KOPT-K1 (cell line): ENCODE measurements around the gene NAALADL2.

ENCODE experiments used
- H3K27ac ChIP-seq: fragments of 200-600 bp; sonication (generic); 2 replicates; pipeline ENCODE4 v1.5.1; 2016; ENCODE audit warnings: antibody characterized with exemption, mild to moderate bottlenecking, low read depth, low read length; ENCODE audit not compliant: poor library complexity, severe bottlenecking
- H3K36me3 ChIP-seq: fragments of 200-600 bp; sonication (generic); 2 replicates; pipeline ENCODE4 v1.5.1; 2017; ENCODE audit warnings: antibody characterized with exemption, mild to moderate bottlenecking, low read length, moderate library complexity; ENCODE audit not compliant: insufficient read depth
- H3K9me3 ChIP-seq: fragments of 200-600 bp; sonication (generic); 2 replicates; pipeline ENCODE4 v1.5.1; 2017; ENCODE audit warnings: antibody characterized with exemption, low read length, mild to moderate bottlenecking; ENCODE audit not compliant: insufficient read depth, poor library complexity, severe bottlenecking

Gene NAALADL2

DNA sequence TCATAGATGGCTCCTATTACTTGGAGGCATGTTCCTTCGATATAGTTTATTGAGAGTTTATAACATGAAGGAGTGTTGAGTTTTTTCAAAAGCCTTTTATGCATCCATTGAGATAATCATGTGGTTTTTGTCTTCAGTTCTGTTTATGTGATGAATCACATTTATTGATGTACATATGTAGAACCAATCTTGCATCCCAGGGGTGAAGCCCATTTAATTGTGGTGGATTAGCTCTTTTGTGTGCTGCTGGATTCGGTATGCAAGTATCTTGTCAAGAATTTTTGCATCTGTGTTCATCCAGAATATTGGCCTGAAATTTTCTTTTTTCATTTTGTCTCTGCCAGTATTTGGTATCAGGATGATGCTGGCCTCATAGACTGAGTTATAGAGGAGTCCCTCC lies 81.0 kb downstream of the NAALADL2 start:
- Histone ChIP-seq H3K36me3 (no peaks in the 10 kb centered on the region), H3K27ac (no peak overlapping the region), H3K9me3 (no peaks in the 10 kb centered on the region)

DNA sequence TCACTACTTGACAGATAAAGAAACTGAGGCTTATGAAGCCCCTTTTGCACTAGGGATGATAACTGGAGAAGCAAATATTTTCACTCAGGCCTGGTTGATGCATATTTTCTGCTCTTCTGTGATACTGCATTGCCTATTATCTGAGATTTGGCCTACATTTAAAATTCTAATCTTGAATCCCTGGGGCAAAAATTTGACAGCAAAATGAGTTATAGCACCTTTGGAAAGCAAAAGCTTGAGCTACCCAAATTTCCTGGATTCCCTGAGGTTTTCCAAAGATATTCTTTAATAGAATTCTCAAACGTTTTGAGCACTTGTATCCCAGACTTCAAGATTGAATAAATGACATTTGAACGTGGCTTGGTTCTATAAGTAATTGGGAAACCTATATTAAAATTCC lies 86.1 kb downstream of the NAALADL2 start:
- Histone ChIP-seq H3K9me3 (no peaks in the 10 kb centered on the region), H3K36me3 (no peaks in the 10 kb centered on the region), H3K27ac (no peak overlapping the region)

DNA sequence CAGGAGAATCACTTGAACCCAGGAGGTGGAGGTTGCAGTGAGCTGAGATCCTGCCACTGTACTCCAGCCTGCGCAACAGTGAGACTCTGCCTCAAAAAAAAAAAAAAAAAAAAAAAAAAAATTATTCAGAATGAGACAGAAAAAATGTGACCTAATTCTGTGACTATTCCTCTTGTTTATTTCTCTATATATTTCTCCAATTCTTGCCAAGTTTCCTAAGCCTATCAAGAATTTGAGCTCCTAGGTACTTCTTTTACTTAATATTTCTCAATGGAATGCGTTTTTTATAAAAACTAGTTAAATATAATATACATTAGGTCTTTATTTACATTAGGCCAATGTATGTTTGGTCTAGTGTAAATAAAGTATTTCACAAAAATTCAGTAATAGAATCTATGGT lies 86.8 kb downstream of the NAALADL2 start:
- H3K27ac ChIP-seq: no peak overlapping the region
- H3K36me3 ChIP-seq: no peaks in the 10 kb centered on the region
- H3K9me3 ChIP-seq: no peaks in the 10 kb centered on the region

DNA sequence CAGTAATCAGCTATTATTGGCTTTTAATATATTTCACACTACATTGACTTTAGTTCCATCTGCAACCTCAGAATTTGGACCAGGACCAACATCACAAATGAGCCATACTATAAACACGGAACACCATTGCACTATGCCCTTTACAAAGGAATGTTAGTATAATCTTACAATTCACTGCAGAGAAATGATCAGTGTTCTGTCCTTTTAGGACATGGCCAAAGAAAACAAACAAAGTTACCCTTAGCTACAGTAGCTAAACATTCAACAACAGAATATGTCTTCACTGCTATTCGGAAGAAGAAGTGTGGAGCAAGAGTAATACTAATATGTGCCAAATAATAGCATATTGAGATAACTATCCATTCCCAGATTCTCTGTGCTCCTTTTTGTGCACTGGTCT lies 90.4 kb downstream of the NAALADL2 start:
- Histone ChIP-seq H3K9me3 (no peaks in the 10 kb centered on the region), H3K36me3 (no peaks in the 10 kb centered on the region), H3K27ac (no peak overlapping the region)

DNA sequence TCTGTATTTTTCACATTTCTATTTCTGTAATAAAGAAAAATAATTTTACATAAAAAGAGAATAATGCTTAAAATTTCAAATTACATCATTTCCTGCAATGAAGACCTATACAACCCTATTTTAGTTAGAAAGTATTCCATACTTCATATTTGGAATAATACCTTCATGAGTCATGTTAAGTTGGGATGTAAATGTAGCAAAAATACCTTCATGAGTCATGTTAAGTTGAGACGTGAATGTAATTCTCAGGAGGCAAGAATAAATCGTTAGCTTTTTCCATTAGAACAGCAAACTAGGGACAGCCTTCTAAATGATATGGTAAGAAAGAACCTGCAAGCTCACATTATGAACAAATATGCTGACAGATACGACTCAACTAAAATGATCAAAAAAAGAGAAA lies 91.9 kb downstream of the NAALADL2 start:
- Histone ChIP-seq H3K27ac (no peak overlapping the region), H3K9me3 (no peaks in the 10 kb centered on the region), H3K36me3 (no peaks in the 10 kb centered on the region)

DNA sequence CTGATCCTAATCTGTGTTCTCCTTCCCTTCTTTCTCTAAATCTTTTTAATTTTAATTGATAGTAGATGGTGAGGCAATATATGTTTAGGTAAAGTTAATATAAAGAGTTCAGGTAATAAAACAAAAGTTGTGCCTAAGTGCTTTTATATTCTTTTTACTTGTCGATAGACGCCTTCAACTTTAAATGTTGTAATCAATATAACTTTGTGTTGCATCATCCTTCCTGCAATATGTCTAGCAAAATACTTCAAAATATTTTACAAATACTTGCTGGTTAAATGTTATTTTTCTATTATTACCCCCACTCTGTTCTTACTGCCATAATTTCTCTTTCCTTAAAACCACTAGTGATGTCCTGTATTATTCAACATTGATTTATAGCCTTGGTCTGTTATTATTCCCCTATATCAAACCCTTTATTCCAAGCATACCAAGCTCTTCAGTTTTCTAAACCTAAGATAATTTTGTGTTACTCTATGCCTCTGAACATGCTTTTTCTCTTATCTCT lies 92.4 kb downstream of the NAALADL2 start:
- no peaks in the 10 kb centered on the region for H3K36me3 ChIP-seq
- H3K27ac ChIP-seq: no peak overlapping the region
- H3K9me3 ChIP-seq: no peaks in the 10 kb centered on the region

DNA sequence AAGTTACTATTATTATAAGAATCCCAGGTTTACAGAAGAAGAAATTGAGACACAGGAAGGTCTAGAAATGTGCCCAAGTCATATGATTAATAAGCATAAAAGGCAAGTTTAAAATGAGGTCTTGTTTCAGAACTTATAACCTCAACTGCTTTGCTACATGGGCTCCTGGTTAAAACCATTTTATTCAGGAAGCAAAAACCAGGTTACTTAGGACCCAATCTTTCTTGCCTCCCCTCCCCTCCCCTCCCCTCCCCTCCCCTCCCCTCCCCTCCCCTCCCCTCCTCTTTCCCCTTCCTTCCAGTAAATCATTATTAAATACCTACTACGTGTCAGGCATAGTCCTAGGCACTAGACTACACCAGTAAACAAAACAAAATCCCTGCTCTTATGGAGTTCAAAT lies 93.9 kb downstream of the NAALADL2 start:
- H3K9me3 ChIP-seq: no peaks in the 10 kb centered on the region
- no peak overlapping the region for H3K27ac ChIP-seq
- H3K36me3 ChIP-seq: no peaks in the 10 kb centered on the region

DNA sequence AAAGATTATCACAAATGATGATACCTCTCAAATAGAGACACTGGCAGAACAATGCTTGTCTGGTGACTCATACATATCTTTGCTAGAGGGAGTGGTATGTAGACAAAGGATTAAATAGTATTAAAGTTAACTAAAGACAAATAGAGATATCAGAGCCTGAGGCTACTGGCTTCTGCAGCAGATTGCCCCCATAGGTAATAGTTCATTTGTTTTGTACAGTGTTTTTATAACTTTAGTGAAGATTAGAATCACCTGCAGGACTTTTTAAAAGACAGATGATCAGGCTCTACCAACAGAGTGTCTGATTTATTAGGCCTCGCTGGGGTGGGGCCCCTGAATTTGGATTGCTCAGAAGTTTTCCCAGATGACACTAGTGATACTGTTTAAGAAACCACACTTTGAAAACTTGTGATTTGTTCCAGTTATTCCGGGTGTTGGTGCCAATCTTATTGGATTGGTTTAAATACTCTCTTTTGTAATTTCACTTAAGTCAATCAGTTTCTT lies 96.4 kb downstream of the NAALADL2 start:
- no peak overlapping the region for H3K27ac ChIP-seq
- H3K9me3 ChIP-seq: no peaks in the 10 kb centered on the region
- no peaks in the 10 kb centered on the region for H3K36me3 ChIP-seq

DNA sequence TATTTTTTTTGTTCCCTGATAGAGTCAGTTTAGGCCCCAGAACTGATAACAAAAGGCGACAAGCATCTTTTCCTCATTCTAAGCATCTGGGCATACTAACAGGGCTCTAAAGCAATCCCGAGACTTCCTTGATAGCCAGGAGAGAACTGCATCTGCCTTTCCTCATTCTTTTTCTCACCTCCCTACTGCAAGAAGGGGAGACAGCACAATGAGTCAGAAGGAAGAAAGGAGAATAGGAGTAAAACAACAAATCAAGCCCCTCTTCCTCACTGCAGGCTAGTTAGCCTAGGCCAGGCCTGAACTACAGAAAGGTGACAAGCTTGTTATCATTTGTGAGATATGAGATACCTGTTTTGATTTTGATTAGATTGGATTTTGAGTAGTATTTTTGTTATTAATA lies 97.9 kb downstream of the NAALADL2 start:
- no peaks in the 10 kb centered on the region for H3K9me3 ChIP-seq
- H3K27ac ChIP-seq: no peak overlapping the region
- no peaks in the 10 kb centered on the region for H3K36me3 ChIP-seq

DNA sequence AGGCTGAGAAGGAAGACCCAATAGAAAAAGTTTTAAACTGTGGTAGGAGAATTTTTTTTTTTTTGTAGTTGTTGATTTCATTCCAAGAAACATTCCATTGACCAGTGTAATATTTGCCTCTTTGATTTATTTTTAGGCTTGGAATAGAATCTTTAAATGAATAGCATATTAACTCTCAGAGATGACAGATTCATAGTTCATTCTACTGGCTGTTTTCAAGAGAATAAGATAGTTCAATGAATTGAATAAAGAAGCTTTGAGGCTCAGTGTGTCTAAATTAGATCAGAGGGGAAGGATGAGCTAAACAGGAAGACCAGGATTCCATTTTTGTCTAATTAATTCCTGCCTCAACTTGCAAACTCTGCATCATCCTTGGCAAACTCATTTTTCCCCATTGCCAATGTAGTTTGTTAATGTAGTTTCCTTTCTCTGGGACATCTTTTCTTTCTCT lies 98.4 kb downstream of the NAALADL2 start:
- no peak overlapping the region for H3K27ac ChIP-seq
- H3K9me3 ChIP-seq: no peaks in the 10 kb centered on the region
- no peaks in the 10 kb centered on the region for H3K36me3 ChIP-seq

DNA sequence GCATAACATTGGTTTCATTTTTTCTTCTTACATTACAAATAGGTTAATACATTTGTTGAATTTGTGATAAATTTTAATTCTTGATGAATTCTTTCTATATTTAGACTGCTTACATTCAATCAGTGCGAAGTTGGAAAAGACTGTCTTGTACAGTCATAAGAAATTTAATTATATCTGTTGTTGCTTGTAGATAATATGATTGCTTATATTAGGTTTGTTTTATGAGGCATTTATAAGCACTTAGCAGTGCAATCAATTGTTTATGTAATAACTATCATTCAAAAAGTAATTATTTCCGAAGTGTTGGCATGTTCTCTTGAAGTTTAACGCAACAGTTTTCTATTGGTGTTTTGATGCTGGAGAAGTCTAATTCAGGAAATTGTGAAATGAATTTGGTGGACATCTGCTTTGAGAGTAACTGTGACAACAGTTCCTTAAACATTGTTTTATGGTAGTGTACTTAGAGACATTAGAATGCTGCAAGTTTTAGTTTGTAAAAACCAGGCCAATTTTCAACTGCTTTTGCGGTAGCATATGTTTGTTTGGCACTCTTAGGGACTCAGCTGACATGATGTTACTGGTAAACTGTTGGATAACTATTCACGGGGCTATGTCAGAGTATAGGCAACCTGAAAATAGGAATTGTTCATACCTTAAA lies 99.7 kb downstream of the NAALADL2 start:
- H3K9me3 ChIP-seq: no peaks in the 10 kb centered on the region
- no peak overlapping the region for H3K27ac ChIP-seq
- no peaks in the 10 kb centered on the region for H3K36me3 ChIP-seq

DNA sequence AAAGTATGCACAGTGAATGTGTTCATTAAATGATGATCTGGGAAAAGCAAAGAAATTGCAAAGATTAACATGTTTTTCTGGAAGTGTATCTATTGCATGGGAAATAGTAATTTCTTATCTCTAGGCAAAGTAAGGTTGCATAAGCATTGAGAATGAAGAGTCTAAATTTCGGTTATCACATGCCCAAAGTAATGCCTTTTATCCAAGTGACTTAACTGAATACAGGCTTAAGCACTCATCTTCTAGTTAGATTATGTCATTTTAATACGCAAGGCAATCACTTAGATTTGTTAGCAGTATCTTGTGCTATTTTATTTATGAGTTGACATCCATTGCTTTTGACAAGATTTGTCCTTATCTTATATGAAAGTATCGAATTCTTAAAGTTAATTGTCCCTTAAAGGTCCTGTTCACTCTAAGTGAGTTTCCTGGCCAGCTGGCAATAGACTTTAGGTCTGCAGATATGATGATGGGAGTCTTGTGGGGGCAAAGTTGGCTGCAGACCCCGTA lies 100.5 kb downstream of the NAALADL2 start:
- Histone ChIP-seq H3K9me3 (no peaks in the 10 kb centered on the region), H3K27ac (no peak overlapping the region), H3K36me3 (no peaks in the 10 kb centered on the region)

DNA sequence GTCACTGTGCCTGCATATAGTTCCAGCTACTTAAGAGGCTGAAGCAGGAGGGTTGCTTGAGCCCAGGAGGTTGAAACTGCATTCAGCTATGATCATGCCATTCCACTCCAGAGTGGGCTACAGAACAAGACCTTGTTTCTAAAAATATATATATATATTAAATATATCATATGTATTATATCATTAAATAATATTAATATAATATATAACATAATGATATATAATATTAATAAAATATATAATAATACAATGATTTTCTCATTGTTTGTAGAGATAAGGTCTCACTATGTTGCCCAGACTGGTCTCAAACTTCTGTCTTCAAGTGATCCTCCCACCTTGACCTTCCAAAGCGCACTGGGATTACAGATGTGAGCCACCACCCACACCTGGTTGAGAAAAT lies 101.8 kb downstream of the NAALADL2 start:
- Histone ChIP-seq H3K36me3 (no peaks in the 10 kb centered on the region), H3K9me3 (no peaks in the 10 kb centered on the region), H3K27ac (no peak overlapping the region)

DNA sequence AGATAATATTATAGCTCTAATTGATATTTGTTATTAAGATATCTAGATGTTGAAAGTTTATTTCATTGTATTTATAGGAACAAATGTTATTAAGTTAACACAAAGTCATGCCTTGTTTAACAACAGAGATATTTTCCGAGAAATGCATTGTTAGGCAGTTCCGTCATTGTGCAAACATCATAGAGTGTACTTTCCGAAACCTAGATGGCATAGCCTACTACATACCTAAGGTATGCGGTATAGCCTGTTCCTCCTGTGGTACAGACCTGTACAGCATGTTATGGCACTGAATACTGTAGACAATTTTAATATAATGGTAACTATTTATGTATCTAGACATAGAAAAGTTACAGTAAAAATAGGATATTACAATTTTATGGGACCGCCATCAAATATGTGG lies 114.3 kb downstream of the NAALADL2 start:
- Histone ChIP-seq H3K27ac (no peak overlapping the region), H3K9me3 (no peaks in the 10 kb centered on the region), H3K36me3 (no peaks in the 10 kb centered on the region)

DNA sequence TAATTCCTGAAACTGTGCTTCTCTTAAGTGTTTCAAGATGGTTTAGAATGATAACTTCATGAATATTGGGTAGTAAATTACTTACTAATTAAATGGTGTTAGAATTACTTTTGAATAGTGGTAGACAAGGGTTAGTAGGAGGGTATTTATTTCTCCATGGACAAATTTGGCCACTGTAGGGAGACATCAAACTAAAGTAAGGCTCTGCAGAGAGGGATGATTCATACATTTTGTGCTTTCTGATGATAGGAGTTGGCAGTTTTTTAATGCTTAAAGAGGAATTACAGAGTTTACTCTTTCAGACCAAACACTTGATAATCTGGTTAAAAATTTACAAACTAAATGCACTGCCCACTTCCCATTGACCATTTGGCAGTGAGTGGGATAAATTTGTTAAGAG lies 127.6 kb downstream of the NAALADL2 start:
- Histone ChIP-seq H3K36me3 (no peaks in the 10 kb centered on the region), H3K9me3 (no peaks in the 10 kb centered on the region), H3K27ac (no peak overlapping the region)

DNA sequence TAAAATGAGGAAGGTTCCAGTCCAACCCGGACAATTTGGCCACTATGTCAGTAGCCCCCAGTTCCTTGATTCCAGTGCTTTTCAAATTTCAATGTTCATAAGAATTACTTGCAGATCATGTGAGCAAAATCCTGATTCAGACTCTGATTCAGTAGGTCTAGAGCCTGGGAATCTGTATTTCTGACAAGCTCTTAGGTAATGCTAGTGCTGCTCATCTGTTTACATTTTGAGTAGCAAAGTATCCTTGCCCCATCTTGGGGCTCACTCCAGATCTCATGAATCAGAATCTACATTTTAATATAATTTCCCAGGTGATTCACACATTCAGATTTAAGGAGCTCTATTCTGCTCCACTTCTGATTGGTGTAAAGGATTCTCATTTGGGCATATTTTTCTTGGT lies 142.0 kb downstream of the NAALADL2 start:
- H3K27ac ChIP-seq: no peak overlapping the region
- no peaks in the 10 kb centered on the region for H3K9me3 ChIP-seq

More for the DNA sequence above, 142.0 kb downstream of the NAALADL2 start:
- H3K36me3 ChIP-seq: no peaks in the 10 kb centered on the region
